ENCODE results near the gene WDR27.
"Not testable (repeated sequence)": the region's sequence is repeated elsewhere in the genome, so short reads cannot be mapped to it uniquely, and the experiment has no call there.

Gene WDR27

DNA sequence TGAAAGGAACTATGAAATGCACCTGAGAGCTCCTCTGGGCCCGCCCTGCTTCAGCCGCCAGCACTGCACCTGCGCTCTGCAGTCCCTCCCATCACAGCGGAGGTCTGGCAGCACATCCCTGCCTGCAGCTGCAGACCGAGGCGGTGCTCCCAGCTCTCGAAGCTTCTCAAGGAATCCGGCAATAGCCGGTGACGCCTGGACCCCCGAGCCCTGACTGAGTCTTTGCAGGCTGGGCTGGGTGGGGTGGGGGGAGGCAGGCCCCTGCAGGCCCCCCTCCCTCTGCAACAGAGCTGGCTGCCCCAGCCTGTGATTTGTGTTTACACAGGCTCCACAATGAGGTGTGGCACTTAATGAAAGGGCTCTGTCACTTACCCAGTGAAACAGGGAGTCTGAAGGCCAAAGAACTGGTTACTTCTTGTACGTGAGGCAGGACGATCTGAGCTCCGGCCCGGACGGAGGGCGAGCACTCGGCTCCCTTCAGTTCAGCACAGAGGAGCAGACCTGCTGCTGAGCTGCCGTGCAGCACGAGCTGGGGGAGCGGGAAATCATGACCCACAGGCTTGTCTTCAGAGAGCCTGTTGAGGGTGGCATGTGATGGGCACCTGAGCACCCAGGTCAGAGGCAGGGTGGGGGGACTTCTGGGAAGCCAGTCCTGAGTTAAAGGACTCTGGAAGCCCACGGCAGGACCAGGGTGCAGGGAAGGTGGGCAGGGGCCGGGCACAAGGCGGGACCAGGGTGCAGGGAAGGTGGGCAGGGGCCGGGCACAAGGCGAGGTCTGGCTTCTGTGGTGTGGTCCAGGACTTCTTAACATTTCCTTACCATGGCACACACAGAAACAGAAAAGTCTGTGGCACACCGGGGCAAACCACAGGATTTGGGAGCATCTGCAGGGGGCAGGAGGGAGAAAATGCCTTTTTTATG is 255.9 kb downstream of the WDR27 start:
- DNase-seq (ENCODE audit: low read depth in 2 of 2) = no peak

DNA sequence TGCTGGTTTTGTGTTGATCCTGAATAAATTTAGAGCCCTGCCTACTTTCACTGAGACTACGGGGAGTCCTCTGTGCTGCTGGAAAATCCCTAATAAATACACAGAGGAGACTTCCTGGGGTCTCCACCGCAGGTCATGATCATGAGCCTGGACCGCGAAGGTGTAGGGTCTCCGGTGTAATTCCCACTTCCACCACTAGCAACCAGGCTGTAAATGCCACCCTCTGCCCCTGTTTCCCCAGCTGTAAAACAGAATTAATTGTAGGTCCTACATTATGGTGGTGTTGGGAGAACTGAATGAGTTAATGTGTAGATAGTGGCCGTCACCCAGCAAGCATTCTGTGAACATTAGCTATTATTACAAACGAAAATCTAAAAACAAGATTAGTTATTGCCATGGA is 256.6 kb downstream of the WDR27 start:
- no peak for DNase-seq (ENCODE audit: low read depth in 2 of 2)

- no peak for DNase-seq (ENCODE audit: low read depth in 2 of 2)
Measured at GRCh38 chr6:169441292-169441691, 260.5 kb downstream of the WDR27 start.

GRCh38 chr6:169439710-169440109 is 262.1 kb downstream of the WDR27 start:
- DNase-seq (ENCODE audit: low read depth in 2 of 2) = no peak

- DNase-seq (ENCODE audit: low read depth in 2 of 2) = not testable (repeated sequence)
Measured at GRCh38 chr6:169434554-169434953, 267.3 kb downstream of the WDR27 start.

GRCh38 chr6:169429001-169429400 is 272.8 kb downstream of the WDR27 start:
- DNase-seq (ENCODE audit: low read depth in 2 of 2) = no peak

- no peak for DNase-seq (ENCODE audit: low read depth in 2 of 2)
Measured at GRCh38 chr6:169428532-169428931, 273.3 kb downstream of the WDR27 start.

DNA sequence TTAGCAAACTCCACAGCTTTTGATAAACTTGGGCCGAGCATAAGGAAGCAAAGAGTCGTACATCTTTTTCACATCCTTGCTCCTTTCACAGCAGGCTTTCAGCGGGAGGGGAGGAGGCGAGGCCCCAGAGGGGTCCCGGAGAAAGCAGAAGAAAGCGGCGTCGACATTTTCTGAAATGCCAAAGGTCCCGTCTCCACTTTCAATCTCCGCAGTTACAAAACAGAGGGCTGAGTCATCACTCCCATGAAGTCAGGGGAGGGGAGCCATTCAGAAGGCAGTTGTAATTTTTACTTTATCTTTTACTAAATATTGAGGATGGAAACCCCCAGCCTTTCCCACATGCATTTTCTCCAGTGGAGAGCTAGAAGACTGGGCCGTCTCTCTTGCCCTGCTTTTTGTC is 274.0 kb downstream of the WDR27 start:
- no peak for DNase-seq (ENCODE audit: low read depth in 2 of 2)

- DNase-seq (ENCODE audit: low read depth in 2 of 2) = no peak
Measured at GRCh38 chr6:169426611-169427010, 275.2 kb downstream of the WDR27 start.

DNA sequence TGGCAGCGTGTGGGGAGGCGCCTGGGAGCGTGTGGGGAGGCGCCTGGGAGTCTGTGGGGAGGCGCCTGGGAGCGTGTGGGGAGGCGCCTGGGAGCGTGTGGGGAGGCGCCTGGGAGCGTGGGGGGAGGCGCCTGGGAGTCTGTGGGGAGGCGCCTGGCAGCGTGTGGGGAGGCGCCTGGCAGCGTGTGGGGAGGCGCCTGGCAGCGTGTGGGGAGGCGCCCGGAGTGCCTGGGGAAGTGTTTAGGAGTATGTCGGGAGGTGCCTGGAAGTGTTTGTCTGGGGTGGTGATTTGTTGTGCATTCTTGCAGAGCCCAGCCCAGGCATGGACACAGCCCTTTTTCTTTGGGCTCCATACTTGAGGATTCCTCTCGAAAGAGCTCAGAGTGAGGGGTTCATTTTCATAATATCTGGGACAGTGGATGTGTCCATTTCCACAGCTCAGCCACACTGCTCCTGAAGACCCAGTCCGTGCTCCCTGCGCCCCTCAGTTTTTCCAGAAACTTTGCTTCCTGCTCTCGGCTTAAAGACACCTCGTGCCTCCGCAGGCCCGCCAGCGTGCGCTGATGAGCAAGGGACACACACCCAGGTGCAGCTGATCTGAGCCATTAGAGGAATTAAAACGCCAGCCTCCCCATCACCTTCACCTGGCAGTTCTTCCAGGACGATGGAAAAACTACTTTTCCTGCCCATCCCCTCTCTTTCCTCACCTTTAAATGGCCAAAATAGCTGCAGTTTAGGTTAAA is 276.0 kb downstream of the WDR27 start:
- DNase-seq (ENCODE audit: low read depth in 2 of 2) = no peak

GRCh38 chr6:169424821-169425240 is 277.0 kb downstream of the WDR27 start:
- DNase-seq (ENCODE audit: low read depth in 2 of 2) = no peak

DNA sequence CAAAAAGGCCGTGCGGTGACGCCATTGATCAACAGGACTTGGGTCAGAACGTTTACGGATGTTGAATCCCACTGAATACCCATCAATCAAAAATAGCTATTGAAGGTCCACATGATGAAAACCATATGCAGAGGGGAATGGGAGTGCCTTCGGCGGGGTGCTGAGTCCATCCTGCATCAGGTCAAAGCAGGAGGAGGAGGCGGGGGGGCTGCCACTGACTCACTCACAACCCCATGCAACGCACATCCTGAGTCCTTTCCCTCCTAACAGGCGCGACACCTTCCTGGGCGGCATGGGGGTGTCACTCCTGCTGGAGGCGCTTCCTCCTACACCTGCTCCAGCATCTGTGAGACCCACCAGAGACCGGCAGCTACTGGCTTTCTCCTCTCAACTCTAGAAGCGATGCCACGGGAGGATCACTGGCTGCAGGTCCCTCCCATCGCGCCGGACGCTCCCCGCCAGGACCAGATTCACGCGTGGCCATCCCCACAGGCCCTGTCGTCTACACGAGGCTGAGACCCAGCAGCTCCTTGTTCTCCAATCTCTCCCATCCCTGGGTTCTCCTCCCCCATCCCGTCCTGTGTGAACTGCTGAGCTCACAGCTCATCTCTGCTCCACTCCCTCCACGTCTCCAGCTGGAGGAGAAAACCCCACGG is 277.6 kb downstream of the WDR27 start:
- no peak for DNase-seq (ENCODE audit: low read depth in 2 of 2)

DNA sequence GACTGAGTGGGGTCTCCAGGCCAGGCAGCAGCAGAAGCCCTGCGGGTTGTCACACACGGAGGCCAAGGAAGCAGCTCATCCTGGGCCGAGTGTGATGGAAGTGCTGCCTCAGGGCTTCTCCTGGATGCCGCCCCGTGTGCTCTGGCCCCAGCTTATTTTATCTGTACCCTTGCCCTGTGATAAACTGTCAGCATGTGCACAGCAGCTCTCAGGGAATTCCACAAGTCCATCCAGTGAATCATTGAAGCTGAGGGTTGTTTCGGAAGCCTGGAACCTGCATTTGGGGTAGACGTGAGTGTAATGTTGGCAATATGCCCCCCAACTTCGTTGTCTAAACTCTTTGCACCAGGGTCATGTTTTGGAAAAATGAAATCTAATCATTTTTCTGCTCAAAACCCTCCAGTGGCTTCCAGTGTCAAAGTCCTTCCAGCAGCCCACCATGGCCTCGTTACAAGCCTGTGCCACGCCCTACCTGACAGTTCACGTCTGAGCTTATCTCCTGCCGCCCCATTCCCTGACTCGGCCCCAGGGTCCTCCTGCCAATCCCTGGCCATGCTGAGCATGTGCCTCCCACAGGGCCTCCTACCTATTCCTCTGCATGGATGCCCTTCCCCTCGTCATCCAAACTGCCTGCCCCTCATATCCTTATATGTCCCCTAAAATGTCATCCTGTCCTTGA is 280.1 kb downstream of the WDR27 start:
- no peak for DNase-seq (ENCODE audit: low read depth in 2 of 2)

- DNase-seq (ENCODE audit: low read depth in 2 of 2) = no peak
Measured at GRCh38 chr6:169420912-169421543, 280.8 kb downstream of the WDR27 start.

DNA sequence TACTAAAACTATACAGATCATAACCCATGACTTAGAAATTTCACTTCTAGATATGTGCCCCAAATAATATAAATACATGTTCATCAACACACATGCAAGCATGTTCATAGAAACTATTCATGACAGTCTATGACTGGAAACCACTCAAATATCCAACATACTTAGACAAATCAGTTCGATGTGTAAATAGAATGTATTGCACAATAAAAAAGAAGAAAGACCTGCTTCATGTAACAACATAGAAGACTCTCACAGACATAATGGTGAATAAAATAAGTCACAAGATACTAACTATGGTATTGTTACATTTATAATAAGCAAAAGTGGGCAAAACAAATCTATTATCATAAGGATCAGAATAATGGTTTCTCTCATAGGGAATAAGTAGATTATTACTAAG is 284.7 kb downstream of the WDR27 start:
- no peak for DNase-seq (ENCODE audit: low read depth in 2 of 2)

DNA sequence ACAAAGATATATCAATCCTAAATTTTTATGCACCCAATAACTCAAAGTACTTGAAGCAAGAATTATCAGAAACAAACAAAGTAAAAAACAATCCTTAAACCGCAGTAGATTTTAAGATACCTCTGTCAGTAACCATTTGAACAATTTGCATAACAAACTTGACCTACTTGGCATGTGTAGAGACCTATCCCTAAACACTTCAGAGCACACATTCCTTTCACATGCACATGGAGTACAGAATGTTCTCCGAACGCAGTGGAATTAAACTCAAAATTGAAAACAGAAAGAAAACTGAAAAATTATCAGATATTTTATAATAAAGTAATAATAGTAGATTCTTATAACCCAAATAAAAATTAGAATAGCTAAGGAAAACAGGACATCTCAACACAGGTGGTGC is 285.6 kb downstream of the WDR27 start:
- no peak for DNase-seq (ENCODE audit: low read depth in 2 of 2)

GRCh38 chr6:169415179-169415578 is 286.6 kb downstream of the WDR27 start:
- DNase-seq (ENCODE audit: low read depth in 2 of 2) = no peak

DNA sequence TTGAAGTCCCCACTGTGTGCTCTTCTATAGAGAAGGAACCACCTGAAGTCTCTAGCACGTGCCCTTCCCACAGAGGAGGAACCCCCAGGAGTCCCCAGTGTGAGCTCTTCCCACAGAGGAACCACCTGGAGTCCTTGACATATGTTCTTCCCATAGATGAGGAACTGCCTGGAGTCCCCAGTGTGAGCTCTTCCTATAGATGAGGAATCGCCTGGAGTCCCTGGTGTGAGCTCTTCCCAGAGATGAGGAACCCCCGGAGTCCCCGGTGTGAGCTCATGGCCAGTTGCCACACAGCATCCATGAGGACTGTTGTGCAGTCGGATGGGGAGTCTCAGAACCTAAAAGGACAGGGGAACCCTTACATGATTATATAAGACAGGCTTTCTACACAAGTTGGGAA is 290.1 kb downstream of the WDR27 start:
- DNase-seq (ENCODE audit: low read depth in 2 of 2) = no peak

GRCh38 chr6:169411296-169411695 is 290.5 kb downstream of the WDR27 start:
- no peak for DNase-seq (ENCODE audit: low read depth in 2 of 2)

DNA sequence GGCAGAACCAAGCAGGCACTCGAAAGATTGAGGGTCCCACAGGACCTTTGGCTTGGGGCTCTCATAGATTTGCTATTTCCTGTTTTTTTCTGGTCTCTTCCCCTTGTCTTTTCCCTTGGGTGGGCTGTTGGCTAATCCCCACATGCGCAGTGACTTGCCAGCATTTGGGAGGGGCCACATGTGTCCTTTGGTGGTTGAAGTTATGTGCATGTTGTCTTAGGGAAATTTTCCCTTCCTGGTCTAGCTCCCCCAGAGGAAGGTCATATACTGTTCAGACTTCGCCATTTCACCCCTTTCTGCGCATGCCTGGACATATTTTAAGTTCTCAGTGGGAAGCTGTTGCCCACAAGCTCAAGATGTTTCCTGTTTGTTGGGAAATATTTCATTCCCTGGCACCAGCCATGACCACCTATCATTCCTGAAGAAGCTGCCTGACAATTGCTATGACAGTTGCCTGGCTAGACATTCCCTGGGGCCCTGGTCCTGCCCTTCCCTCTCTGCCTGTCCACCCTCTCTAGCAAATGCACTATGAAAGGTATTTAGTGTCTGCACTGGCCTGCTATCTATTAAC is 292.0 kb downstream of the WDR27 start:
- no peak for DNase-seq (ENCODE audit: low read depth in 2 of 2)

- no peak for DNase-seq (ENCODE audit: low read depth in 2 of 2)
Measured at GRCh38 chr6:169407325-169407724, 294.5 kb downstream of the WDR27 start.
